ENCODE results near the gene AGMO.
A peak's percentile ranks its signal among the peaks of the same experiment; 100 is the strongest.

The AGMO gene

GRCh38 chr7:15167912-15168311, 393.9 kb downstream of the AGMO start:
- H3K36me3 Mint-ChIP-seq (ENCODE audit: low read depth): no peaks in the 10 kb centered on the region
- no peaks in the 10 kb centered on the region for H3K27me3 Mint-ChIP-seq (ENCODE audit: low read depth)
- no peak overlapping the region for H3K27ac Mint-ChIP-seq
- TF ChIP-seq, protein P1, sequence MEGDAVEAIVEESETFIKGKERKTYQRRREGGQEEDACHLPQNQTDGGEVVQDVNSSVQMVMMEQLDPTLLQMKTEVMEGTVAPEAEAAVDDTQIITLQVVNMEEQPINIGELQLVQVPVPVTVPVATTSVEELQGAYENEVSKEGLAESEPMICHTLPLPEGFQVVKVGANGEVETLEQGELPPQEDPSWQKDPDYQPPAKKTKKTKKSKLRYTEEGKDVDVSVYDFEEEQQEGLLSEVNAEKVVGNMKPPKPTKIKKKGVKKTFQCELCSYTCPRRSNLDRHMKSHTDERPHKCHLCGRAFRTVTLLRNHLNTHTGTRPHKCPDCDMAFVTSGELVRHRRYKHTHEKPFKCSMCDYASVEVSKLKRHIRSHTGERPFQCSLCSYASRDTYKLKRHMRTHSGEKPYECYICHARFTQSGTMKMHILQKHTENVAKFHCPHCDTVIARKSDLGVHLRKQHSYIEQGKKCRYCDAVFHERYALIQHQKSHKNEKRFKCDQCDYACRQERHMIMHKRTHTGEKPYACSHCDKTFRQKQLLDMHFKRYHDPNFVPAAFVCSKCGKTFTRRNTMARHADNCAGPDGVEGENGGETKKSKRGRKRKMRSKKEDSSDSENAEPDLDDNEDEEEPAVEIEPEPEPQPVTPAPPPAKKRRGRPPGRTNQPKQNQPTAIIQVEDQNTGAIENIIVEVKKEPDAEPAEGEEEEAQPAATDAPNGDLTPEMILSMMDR (IDR thresholded peaks at IDR 0.05; ENCODE audit: unreplicated experiment in 3 of 3): no peak
- no peak overlapping the region for H3K4me3 Mint-ChIP-seq
- H3K4me1 Mint-ChIP-seq: no peaks in the 10 kb centered on the region
- H3K9me3 Mint-ChIP-seq: no peaks in the 10 kb centered on the region

DNA sequence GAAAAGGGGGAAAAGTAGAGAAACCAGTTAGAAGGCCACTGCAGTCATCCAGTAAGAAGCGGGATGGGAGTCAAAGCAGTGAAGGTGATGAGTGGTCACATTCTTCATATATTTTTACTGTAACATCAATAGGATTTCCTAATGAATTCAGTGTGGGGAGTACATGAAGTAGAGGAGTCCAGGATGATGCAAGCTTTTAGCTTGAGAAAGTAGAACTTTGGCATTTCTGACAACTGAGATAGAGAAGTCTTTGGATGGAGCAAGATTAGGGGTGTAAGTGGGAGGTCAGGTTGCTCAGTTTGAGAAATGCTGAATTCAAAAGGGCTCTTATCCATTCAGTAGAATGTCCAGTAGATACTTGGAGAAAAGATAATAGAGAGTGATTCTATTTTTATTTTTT, 395.2 kb downstream of the AGMO start:
- Mint-ChIP-seq H3K4me3 (no peak overlapping the region), H3K9me3 (no peaks in the 10 kb centered on the region), H3K4me1 (no peaks in the 10 kb centered on the region), H3K36me3 (ENCODE audit: low read depth) (no peaks in the 10 kb centered on the region), H3K27ac (no peak overlapping the region), H3K27me3 (ENCODE audit: low read depth) (no peaks in the 10 kb centered on the region)
- TF ChIP-seq, protein P1 (IDR thresholded peaks at IDR 0.05; ENCODE audit: unreplicated experiment in 3 of 3): no peak

DNA sequence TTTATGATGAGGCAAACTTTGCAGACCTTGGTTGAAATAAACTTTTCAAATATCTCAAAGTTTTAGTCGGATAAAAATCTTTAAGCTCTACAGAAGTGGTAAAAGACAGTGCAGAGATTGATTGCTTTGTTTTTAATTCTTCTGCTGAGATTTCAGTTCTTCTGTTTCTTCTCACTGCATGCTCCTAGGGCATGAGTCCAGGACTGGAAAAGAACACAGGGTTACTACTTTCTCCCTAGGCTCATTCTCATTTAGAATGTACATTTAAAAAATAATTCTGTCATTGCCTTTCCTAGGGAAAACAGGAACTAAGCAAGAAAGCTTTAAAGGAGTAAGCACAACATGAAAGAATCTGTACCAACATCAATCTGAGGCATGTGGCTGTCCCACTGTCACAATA, 402.6 kb downstream of the AGMO start:
- Mint-ChIP-seq H3K27me3 (ENCODE audit: low read depth) (no peaks in the 10 kb centered on the region), H3K9me3 (peaks cover 6% of the 10 kb centered on the region), H3K4me1 (peaks cover 14% of the 10 kb centered on the region), H3K4me3 (no peak overlapping the region), H3K27ac (peak overlapping the region; percentile 37 to 70 (median 43)), H3K36me3 (ENCODE audit: low read depth) (no peaks in the 10 kb centered on the region)
- TF ChIP-seq, protein P1 (IDR thresholded peaks at IDR 0.05; ENCODE audit: unreplicated experiment in 3 of 3): no peak

GRCh38 chr7:15158141-15158810, 403.5 kb downstream of the AGMO start:
- Mint-ChIP-seq H3K4me3 (no peak overlapping the region), H3K27me3 (ENCODE audit: low read depth) (no peaks in the 10 kb centered on the region), H3K4me1 (peaks cover 14% of the 10 kb centered on the region), H3K9me3 (peaks cover 9% of the 10 kb centered on the region), H3K27ac (peak overlapping the region in 2 of 3 experiments; percentile 25 to 70), H3K36me3 (ENCODE audit: low read depth) (no peaks in the 10 kb centered on the region)
- TF ChIP-seq, protein P1 (IDR thresholded peaks at IDR 0.05; ENCODE audit: unreplicated experiment in 3 of 3): no peak
